GM19328 (cell line): ENCODE results near the gene CDRT4.

Experiments used
- ATAC-seq: cut with Tn5 transposase; IDR thresholded peaks from one replicate; pipeline ENCODE4 v1.9.1; 2021; ENCODE audit warnings: mild to moderate bottlenecking, moderate library complexity; ENCODE audit not compliant: unreplicated experiment

CDRT4 gene

GRCh38 chr17:15432807-15433611 lies 34.4 kb downstream of the CDRT4 start:
- ATAC-seq = no peak

- no peak for ATAC-seq
These were observed 35.7 kb downstream of the CDRT4 start for GRCh38 chr17:15431766-15432165.

GRCh38 chr17:15431196-15431595 lies 36.2 kb downstream of the CDRT4 start:
- ATAC-seq = no peak

GRCh38 chr17:15424521-15424920 lies 42.9 kb downstream of the CDRT4 start:
- no peak for ATAC-seq

GRCh38 chr17:15422392-15422965 lies 44.9 kb downstream of the CDRT4 start:
- ATAC-seq = no peak

GRCh38 chr17:15418781-15419180 lies 48.6 kb downstream of the CDRT4 start:
- ATAC-seq = no peak

GRCh38 chr17:15414532-15415306 lies 52.7 kb downstream of the CDRT4 start:
- no peak for ATAC-seq

GRCh38 chr17:15413101-15413771 lies 54.2 kb downstream of the CDRT4 start:
- ATAC-seq = no peak

- no peak for ATAC-seq
These were observed 54.8 kb downstream of the CDRT4 start for GRCh38 chr17:15412606-15413005.

GRCh38 chr17:15411384-15412198 lies 55.8 kb downstream of the CDRT4 start:
- no peak for ATAC-seq

- ATAC-seq = no peak
These were observed 57.6 kb downstream of the CDRT4 start for GRCh38 chr17:15409721-15410250.

GRCh38 chr17:15408803-15409202 lies 58.6 kb downstream of the CDRT4 start:
- ATAC-seq = no peak

GRCh38 chr17:15406081-15406480 lies 61.3 kb downstream of the CDRT4 start:
- no peak for ATAC-seq

GRCh38 chr17:15405058-15405415 lies 62.4 kb downstream of the CDRT4 start:
- no peak for ATAC-seq

GRCh38 chr17:15404106-15405057 lies 63.0 kb downstream of the CDRT4 start:
- no peak for ATAC-seq

- ATAC-seq = no peak
These were observed 64.0 kb downstream of the CDRT4 start for GRCh38 chr17:15403276-15403939.

- ATAC-seq = no peak
These were observed 68.0 kb downstream of the CDRT4 start for GRCh38 chr17:15399443-15399842.

- no peak for ATAC-seq
These were observed 68.6 kb downstream of the CDRT4 start for GRCh38 chr17:15398736-15399331.
